Measurements from ENCODE around the gene PXMP4.
A peak's percentile ranks its signal among the peaks of the same experiment; 100 is the strongest.

Gene PXMP4

GRCh38 chr20:33663161-33664084 is 56.7 kb downstream of the PXMP4 start:
- peaks cover 15% of the 10 kb centered on the region for H3K4me1 ChIP-seq (ENCODE audit: insufficient read depth, low read length)
- peak overlapping the region; percentile 62 for H2AFZ ChIP-seq (ENCODE audit: low read depth, low read length)
- H3K9me3 ChIP-seq (ENCODE audit: low read length) = no peaks in the 10 kb centered on the region
- peaks cover 3% of the 10 kb centered on the region for H3K36me3 ChIP-seq (ENCODE audit: insufficient read depth, low read length)
- H3K4me3 ChIP-seq (ENCODE audit: low read length) = peak overlapping the region; percentile 55
- no peaks in the 10 kb centered on the region for H3K27me3 ChIP-seq (ENCODE audit: insufficient read depth, low read length)

- Histone ChIP-seq H3K36me3 (ENCODE audit: insufficient read depth, low read length) (no peaks in the 10 kb centered on the region), H3K4me3 (ENCODE audit: low read length) (peak within 1 kb of the TSS; percentile 55), H3K27me3 (ENCODE audit: insufficient read depth, low read length) (no peaks in the 10 kb centered on the region), H3K4me1 (ENCODE audit: insufficient read depth, low read length) (peaks cover 15% of the 10 kb centered on the region), H3K9me3 (ENCODE audit: low read length) (no peaks in the 10 kb centered on the region), H2AFZ (ENCODE audit: low read depth, low read length) (peak within 1 kb of the TSS; percentile 62)
These were observed 57.9 kb downstream of the PXMP4 start, which contains the start of gene C20orf144 for GRCh38 chr20:33662172-33662571. TSS of gene C20orf144 (plus strand) at chr20:33662327. CDS start at chr20:33662346, 19 bp downstream.

- no peak overlapping the region for H2AFZ ChIP-seq (ENCODE audit: low read depth, low read length)
- peaks cover 15% of the 10 kb centered on the region for H3K4me1 ChIP-seq (ENCODE audit: insufficient read depth, low read length)
- H3K9me3 ChIP-seq (ENCODE audit: low read length) = no peaks in the 10 kb centered on the region
- no peaks in the 10 kb centered on the region for H3K27me3 ChIP-seq (ENCODE audit: insufficient read depth, low read length)
- H3K36me3 ChIP-seq (ENCODE audit: insufficient read depth, low read length) = no peaks in the 10 kb centered on the region
- no peak overlapping the region for H3K4me3 ChIP-seq (ENCODE audit: low read length)
These were observed 59.4 kb downstream of the PXMP4 start for GRCh38 chr20:33660685-33661058.

GRCh38 chr20:33660035-33660684 is 60.0 kb downstream of the PXMP4 start:
- Histone ChIP-seq H3K36me3 (ENCODE audit: insufficient read depth, low read length) (no peaks in the 10 kb centered on the region), H3K27me3 (ENCODE audit: insufficient read depth, low read length) (no peaks in the 10 kb centered on the region), H3K4me1 (ENCODE audit: insufficient read depth, low read length) (peaks cover 15% of the 10 kb centered on the region), H3K9me3 (ENCODE audit: low read length) (no peaks in the 10 kb centered on the region), H2AFZ (ENCODE audit: low read depth, low read length) (no peak overlapping the region), H3K4me3 (ENCODE audit: low read length) (no peak overlapping the region)

DNA sequence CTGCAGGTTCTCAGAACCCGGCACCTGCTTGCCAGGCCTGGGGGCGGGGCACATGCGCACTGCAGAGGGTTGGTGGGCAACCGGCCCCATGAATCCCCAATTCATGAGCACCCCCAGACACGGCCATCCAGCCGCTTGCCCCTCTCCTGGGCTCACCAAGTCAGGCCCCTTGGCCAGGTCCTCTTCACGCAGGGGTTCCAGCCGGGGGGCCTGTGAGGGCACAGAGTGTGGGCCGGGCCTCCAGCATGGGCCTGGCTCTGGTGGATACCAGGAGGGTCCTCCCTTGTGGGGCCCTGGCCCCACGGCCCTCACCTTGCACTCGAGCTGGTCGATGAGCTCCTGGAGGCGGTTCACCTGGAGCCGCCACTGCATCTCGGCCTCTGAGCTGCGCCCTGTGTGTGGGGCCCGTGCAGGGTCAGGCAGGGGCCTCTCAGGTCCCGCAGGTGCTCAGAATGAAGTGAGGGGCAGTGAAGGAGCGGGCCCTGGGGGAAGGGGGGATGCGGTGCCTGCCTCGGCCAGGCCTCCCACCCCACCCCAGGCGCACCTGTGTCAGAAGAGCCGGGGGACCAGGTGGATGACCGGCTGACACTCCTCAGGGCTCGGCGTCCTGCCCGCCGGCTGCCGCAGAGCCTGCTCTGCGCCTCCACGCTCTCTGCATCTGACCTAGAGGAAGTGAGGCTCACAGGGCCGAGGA is 60.6 kb downstream of the PXMP4 start:
- Histone ChIP-seq H3K4me1 (ENCODE audit: insufficient read depth, low read length) (peaks cover 14% of the 10 kb centered on the region), H3K27me3 (ENCODE audit: insufficient read depth, low read length) (no peaks in the 10 kb centered on the region), H3K9me3 (ENCODE audit: low read length) (no peaks in the 10 kb centered on the region), H2AFZ (ENCODE audit: low read depth, low read length) (no peak overlapping the region), H3K4me3 (ENCODE audit: low read length) (no peak overlapping the region), H3K36me3 (ENCODE audit: insufficient read depth, low read length) (no peaks in the 10 kb centered on the region)

- H3K27me3 ChIP-seq (ENCODE audit: insufficient read depth, low read length) = no peaks in the 10 kb centered on the region
- H3K36me3 ChIP-seq (ENCODE audit: insufficient read depth, low read length) = no peaks in the 10 kb centered on the region
- peaks cover 8% of the 10 kb centered on the region for H3K4me1 ChIP-seq (ENCODE audit: insufficient read depth, low read length)
- no peaks in the 10 kb centered on the region for H3K9me3 ChIP-seq (ENCODE audit: low read length)
- no peak overlapping the region for H3K4me3 ChIP-seq (ENCODE audit: low read length)
- no peak overlapping the region for H2AFZ ChIP-seq (ENCODE audit: low read depth, low read length)
These were observed 61.2 kb downstream of the PXMP4 start for GRCh38 chr20:33658929-33659328.

DNA sequence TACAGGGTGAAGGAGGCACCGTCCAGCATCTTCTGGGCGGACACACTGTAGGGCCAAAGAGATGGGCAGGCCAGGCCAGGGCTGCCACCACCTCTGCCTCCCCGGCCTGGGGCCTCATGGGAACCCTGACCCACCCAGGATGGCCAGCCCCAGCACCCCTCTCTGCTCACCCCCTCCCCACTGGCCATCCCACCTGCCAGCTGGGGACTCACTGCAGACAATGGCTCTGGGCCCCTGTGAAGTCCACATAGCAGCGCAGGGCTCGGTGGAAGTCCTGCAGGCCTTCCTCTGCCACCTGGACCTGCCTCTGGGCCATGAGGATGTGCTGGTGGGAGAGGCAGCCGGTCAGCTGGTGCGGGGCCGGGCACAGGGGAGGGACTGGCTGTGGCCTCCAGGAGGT is 61.6 kb downstream of the PXMP4 start:
- H3K4me3 ChIP-seq (ENCODE audit: low read length) = no peak overlapping the region
- no peaks in the 10 kb centered on the region for H3K9me3 ChIP-seq (ENCODE audit: low read length)
- H3K4me1 ChIP-seq (ENCODE audit: insufficient read depth, low read length) = peaks cover 6% of the 10 kb centered on the region
- H3K36me3 ChIP-seq (ENCODE audit: insufficient read depth, low read length) = no peaks in the 10 kb centered on the region
- no peak overlapping the region for H2AFZ ChIP-seq (ENCODE audit: low read depth, low read length)
- H3K27me3 ChIP-seq (ENCODE audit: insufficient read depth, low read length) = no peaks in the 10 kb centered on the region

DNA sequence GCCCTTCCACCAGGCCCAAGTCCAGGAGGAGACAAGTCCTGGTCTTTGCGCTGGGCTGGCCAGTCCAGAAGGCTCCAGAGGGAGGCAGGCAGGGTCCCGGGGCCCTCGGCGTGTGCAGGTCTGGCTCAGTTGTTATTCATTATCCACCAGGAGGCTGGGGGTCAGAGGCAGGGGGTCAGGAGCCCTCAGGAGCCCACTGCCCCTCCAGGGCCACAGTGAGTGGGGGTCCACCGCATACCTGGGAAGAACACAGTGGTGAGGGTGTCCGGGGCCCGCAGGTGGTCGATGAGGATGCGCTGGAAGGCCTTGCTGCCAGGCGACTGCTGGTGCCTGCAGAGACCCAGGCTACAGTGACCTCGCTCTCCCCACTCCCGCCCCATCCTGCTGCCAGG is 62.4 kb downstream of the PXMP4 start:
- H3K36me3 ChIP-seq (ENCODE audit: insufficient read depth, low read length) = no peaks in the 10 kb centered on the region
- no peaks in the 10 kb centered on the region for H3K27me3 ChIP-seq (ENCODE audit: insufficient read depth, low read length)
- no peak overlapping the region for H2AFZ ChIP-seq (ENCODE audit: low read depth, low read length)
- H3K4me1 ChIP-seq (ENCODE audit: insufficient read depth, low read length) = peaks cover under 1% of the 10 kb centered on the region
- no peaks in the 10 kb centered on the region for H3K9me3 ChIP-seq (ENCODE audit: low read length)
- H3K4me3 ChIP-seq (ENCODE audit: low read length) = no peak overlapping the region

- no peaks in the 10 kb centered on the region for H3K9me3 ChIP-seq (ENCODE audit: low read length)
- H2AFZ ChIP-seq (ENCODE audit: low read depth, low read length) = no peak overlapping the region
- H3K4me1 ChIP-seq (ENCODE audit: insufficient read depth, low read length) = no peaks in the 10 kb centered on the region
- no peak overlapping the region for H3K4me3 ChIP-seq (ENCODE audit: low read length)
- H3K27me3 ChIP-seq (ENCODE audit: insufficient read depth, low read length) = no peaks in the 10 kb centered on the region
- no peaks in the 10 kb centered on the region for H3K36me3 ChIP-seq (ENCODE audit: insufficient read depth, low read length)
These were observed 63.1 kb downstream of the PXMP4 start for GRCh38 chr20:33656783-33657703.

- Histone ChIP-seq H3K36me3 (ENCODE audit: insufficient read depth, low read length) (no peaks in the 10 kb centered on the region), H3K9me3 (ENCODE audit: low read length) (no peaks in the 10 kb centered on the region), H3K27me3 (ENCODE audit: insufficient read depth, low read length) (no peaks in the 10 kb centered on the region), H3K4me1 (ENCODE audit: insufficient read depth, low read length) (no peaks in the 10 kb centered on the region), H3K4me3 (ENCODE audit: low read length) (no peak overlapping the region), H2AFZ (ENCODE audit: low read depth, low read length) (no peak overlapping the region)
These were observed 63.9 kb downstream of the PXMP4 start for GRCh38 chr20:33656010-33656782.

GRCh38 chr20:33655164-33655563 is 64.9 kb downstream of the PXMP4 start:
- Histone ChIP-seq H3K4me3 (ENCODE audit: low read length) (no peak overlapping the region), H3K36me3 (ENCODE audit: insufficient read depth, low read length) (no peaks in the 10 kb centered on the region), H3K9me3 (ENCODE audit: low read length) (no peaks in the 10 kb centered on the region), H2AFZ (ENCODE audit: low read depth, low read length) (no peak overlapping the region), H3K4me1 (ENCODE audit: insufficient read depth, low read length) (no peaks in the 10 kb centered on the region), H3K27me3 (ENCODE audit: insufficient read depth, low read length) (no peaks in the 10 kb centered on the region)

- Histone ChIP-seq H3K4me3 (ENCODE audit: low read length) (no peak overlapping the region), H3K27me3 (ENCODE audit: insufficient read depth, low read length) (no peaks in the 10 kb centered on the region), H3K4me1 (ENCODE audit: insufficient read depth, low read length) (no peaks in the 10 kb centered on the region), H3K9me3 (ENCODE audit: low read length) (no peaks in the 10 kb centered on the region), H2AFZ (ENCODE audit: low read depth, low read length) (no peak overlapping the region), H3K36me3 (ENCODE audit: insufficient read depth, low read length) (no peaks in the 10 kb centered on the region)
These were observed 65.4 kb downstream of the PXMP4 start for GRCh38 chr20:33654680-33655161.
